ENCODE data around the gene KREMEN1.

The KREMEN1 gene

DNA sequence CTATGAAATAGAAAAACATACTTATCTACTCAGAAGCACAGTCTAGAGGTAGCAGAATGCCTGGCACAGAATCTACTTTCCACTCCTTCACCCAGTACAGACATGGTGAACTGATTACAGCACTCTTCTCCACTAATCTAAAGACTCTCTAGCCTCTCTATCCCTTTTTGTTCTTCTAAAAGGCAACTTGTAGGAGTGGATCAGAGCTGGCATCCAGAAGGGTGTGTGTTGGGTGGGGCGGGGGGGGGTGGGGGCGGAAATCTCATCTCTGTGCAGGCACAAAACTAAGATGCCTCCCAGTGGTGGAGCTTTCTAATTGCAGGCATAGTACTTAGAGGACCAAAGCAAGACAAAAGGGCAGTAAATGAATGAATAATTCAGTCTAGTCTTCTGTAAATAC lies 121.3 kb downstream of the KREMEN1 start:
- no peak for DNase-seq

DNA sequence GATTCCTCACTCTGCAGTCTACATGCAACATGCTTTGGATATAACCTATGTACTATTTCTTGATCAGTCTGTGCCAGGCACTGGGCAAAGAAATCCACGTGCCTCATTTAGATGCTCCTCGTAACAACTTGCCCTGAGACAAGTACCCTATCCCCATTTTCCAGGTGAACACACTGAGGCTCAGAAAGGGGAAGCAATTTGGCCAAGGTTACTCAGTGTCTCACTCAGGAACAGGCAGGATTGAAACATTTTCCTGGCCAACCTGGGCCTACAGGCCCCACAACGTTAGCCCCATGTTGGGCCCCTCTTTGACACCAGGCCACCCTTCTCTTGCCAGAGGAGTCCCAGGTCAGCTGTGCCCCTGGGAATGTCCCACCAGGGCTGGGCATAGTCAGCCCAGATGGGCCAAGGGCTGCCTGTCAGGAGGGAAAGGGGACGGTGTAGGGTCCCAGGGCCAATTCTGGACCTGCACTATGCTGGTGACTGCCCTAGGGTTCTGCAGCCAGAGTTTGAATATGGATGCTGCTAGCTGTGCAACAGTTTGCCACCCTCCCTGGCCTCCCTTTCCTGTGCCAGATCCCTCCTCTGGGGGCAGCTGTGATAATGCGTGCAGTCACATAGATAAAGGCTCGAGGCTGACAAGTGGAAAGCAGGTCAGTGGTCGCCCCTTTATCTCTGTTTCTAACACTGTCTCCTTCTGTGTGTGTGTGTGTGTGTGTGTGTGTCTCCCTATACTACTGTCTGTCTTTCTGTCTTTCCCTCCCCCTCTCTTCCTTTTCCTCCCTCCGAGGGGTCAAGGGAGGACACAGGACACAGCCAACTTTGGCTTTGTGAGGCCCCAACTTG lies 122.5 kb downstream of the KREMEN1 start:
- DNase-seq, result no peak

- no peak for DNase-seq
Measured at GRCh38 chr22:29195964-29196666, 123.3 kb downstream of the KREMEN1 start.

GRCh38 chr22:29197096-29197495 lies 124.3 kb downstream of the KREMEN1 start:
- no peak for DNase-seq

DNA sequence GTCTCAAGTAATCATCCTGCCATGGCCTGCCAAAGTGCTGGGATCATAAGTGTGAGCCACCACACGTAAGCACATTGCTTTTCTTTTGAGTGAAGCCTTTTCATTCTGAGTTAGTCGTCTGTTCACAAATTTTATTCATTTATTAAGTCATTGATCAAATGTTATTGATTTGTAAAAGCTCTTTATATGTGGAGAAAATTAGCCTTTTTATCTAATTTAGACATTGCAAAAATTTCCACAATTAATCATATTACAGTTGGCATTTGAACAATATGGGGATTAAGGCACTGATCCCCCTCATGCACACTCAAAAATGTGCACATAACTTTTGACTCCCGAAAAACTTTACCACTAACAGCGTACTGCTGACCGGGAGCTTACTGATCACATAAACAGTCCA lies 125.4 kb downstream of the KREMEN1 start:
- DNase-seq, result no peak

DNA sequence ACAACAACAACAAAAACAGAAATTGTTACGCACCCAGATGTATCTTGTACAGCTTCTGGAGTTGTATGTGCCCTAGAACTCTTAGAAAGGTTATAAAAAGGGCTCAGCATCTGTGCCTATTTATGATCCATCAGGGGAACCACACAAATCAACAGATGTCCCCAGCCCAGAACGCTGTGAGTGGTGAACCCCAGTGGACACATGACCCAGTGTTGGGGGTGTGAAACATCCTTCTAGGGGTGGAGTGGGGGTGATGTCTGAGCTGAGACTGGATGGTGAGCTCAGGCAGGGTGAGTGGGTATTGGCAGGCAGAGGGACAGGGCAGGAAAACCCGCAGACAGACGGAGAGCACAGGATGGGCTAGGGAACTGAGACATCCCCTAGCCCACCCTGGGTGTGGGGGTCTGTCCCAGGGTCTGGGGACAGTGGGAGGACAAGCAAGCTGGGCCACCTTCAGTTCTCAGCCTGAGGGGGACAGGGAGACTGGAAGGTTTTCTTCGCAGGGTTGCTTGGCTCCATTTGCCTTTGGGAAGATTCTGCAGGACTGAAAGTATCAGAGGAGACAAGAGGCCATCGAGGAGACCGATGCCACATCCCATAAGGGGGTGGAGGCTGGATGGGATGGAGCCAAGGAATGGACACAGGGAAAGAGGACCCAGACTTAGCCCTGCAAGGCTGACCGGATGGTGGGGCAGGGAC lies 127.0 kb downstream of the KREMEN1 start:
- DNase-seq, result no peak

- DNase-seq, result no peak
Measured at GRCh38 chr22:29200901-29201300, 128.1 kb downstream of the KREMEN1 start.

DNA sequence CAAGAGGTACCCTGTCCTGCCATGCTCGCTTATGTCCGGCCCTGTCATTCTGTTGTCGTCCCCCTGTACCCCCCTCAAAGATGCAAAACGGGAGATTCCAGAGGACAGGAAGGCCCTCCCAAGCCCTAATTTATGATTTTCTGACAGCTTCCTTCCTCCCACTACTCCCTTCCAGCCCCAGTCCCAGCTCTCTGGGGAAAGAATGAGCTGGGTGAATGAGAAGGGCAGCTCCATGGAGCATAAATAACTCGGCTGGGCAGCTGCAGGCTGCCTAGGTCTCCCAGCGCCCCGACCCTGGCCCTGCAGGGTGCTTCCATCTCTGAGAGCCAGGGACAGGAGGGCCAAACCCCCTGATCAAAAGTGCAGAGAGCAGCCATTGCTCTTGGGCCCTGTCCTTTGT lies 128.9 kb downstream of the KREMEN1 start:
- DNase-seq, result no peak

- peak; percentile 77 to 80 for DNase-seq
Measured at GRCh38 chr22:29202212-29203192, 129.7 kb downstream of the KREMEN1 start.

- DNase-seq, result no peak
Measured at GRCh38 chr22:29203488-29204454, 130.9 kb downstream of the KREMEN1 start.

GRCh38 chr22:29204455-29205183 lies 131.8 kb downstream of the KREMEN1 start:
- DNase-seq, result no peak

GRCh38 chr22:29205252-29205593 lies 132.4 kb downstream of the KREMEN1 start:
- DNase-seq, result no peak

DNA sequence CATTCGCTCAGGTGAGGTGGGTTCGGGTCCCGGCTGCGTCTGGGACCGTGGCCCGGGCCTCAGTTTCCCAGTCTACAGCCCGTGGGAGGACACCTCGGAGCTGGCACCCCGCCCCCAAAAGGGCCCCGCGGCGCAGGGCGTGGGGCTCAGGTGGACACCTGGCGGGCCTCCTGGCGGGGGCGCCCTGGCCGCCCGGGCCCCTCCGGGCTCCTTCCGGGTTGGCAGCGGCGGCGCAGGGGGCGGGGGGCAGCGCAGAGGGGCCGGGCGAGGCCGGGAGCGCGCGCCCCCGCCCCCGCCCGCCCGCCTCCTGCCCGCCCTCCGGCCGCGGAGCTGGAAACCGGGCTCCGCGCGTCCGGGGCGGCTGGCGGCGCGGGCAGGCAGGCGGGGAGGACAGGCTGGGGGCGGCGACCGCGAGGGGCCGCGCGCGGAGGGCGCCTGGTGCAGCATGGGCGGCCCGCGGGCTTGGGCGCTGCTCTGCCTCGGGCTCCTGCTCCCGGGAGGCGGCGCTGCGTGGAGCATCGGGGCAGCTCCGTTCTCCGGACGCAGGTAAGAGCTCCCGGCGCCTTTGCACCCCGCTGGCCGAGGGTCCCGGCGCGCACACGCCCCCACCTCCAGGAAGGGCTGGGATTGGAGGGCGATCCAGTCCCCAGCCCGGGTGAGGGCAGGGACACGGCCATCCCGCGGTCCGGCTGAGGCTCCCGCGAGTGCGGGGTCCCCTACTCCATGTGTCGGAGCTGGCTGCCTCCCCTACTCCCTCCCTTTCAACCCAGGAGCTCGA lies 132.9 kb downstream of the KREMEN1 start, which contains the start of gene EMID1:
Gene EMID1, plus strand, starts transcription at position 303 of the 778 bp plus-strand sequence. Its CDS starts 143 bp downstream, at position 446.
- DNase-seq, result peak in 1 of 2 experiments; percentile 42

- DNase-seq, result no peak
Measured at GRCh38 chr22:29206372-29207242, 133.8 kb downstream of the KREMEN1 start.

DNA sequence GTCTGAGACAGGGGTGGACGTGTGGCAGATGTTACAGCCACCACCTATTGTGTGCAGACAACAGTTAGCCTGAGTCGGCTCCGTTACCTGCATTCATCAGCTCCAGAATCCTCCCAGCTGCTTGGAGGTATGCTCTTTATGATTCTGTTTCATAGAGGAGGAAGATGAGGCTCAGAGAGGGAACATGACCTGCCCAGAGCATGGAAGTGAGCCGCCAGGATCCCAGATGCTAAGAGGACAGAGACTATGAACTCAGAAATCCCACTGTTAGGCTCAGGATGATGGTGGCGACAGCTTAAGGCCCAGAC lies 134.4 kb downstream of the KREMEN1 start:
- DNase-seq, result no peak

GRCh38 chr22:29207562-29208501 lies 135.0 kb downstream of the KREMEN1 start:
- DNase-seq, result no peak

- no peak for DNase-seq
Measured at GRCh38 chr22:29208502-29208862, 135.6 kb downstream of the KREMEN1 start.

All from activated T-cell treated with anti-CD3 and anti-CD28 coated beads, Interleukin-2, amount 50 U/mL, for 48 hours (primary cell).